ENCODE measurements around the gene TUBA3E. TPM values are rescaled to one million over a fixed set of nuclear protein-coding genes. Genes with fewer than 3 reads are reported as not detected.
"Not testable (repeated sequence)": the region's sequence is repeated elsewhere in the genome, so short reads cannot be mapped to it uniquely, and the experiment has no call there.

TUBA3E gene
- total RNA-seq, 2 experiments from 2014 or later, result not detected

DNA sequence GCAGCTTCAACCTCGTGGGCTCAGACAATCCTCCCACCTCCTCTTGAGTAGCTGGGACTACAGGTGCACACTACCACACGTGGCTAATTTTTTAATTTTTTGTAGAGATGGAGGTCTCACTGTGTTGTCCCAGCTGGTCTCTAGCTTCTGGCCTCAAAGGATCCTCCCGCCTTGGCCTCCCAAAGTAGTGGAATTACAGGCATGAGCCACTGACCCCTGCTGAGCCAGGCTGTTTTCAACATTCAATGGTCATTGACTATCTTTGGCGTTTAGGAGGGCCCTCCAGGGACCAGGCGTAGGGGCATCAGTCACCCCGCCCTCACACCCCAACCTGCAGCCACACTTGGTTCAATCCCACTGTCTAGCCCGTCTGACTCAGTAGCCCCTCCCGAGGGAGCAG lies 11.0 kb downstream of the TUBA3E start:
- Mint-ChIP-seq H3K9me3 (no peaks in the 10 kb centered on the region), H3K4me3 (no peak overlapping the region), H3K27me3 (no peaks in the 10 kb centered on the region), H3K4me1 (ENCODE audit: low read depth) (peaks cover 11% of the 10 kb centered on the region), H3K27ac (no peak overlapping the region), H3K36me3 (ENCODE audit: low read depth) (peaks cover 28% of the 10 kb centered on the region)
- no peak for DNase-seq
- no peak for ATAC-seq
- ChIA-PET CTCF (no interaction called here), POLR2A (interaction anchor here (1.2 kb wide), 1 partner anchor 1300 kb away, joined by 5 read pairs; no protein-coding TSS in a partner anchor)
- intact Hi-C loops (cut with micrococcal nuclease), result no loop called here
- TF ChIP-seq, protein P1, sequence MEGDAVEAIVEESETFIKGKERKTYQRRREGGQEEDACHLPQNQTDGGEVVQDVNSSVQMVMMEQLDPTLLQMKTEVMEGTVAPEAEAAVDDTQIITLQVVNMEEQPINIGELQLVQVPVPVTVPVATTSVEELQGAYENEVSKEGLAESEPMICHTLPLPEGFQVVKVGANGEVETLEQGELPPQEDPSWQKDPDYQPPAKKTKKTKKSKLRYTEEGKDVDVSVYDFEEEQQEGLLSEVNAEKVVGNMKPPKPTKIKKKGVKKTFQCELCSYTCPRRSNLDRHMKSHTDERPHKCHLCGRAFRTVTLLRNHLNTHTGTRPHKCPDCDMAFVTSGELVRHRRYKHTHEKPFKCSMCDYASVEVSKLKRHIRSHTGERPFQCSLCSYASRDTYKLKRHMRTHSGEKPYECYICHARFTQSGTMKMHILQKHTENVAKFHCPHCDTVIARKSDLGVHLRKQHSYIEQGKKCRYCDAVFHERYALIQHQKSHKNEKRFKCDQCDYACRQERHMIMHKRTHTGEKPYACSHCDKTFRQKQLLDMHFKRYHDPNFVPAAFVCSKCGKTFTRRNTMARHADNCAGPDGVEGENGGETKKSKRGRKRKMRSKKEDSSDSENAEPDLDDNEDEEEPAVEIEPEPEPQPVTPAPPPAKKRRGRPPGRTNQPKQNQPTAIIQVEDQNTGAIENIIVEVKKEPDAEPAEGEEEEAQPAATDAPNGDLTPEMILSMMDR (IDR thresholded peaks at IDR 0.05), result no peak

DNA sequence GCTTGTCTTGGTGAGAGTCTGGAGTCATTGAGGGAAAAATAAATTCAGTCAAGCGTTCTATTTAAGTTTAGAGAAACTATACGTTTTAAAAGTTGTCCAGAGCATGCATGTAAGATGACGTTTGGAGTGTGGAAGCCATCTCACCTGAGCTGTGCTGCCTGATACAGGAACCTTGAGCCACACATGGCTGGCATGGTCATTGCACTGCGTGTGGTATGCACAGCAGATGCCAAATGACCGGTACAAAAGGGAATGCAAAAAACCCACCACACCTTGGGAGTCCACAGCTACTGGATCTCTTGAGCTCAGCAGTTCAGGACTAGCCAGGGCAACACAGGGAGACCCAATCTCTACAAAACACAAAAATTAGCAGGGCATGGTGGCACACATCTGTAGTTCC lies 11.8 kb downstream of the TUBA3E start:
- Mint-ChIP-seq H3K4me3 (no peak overlapping the region), H3K27me3 (no peaks in the 10 kb centered on the region), H3K4me1 (ENCODE audit: low read depth) (peaks cover 10% of the 10 kb centered on the region), H3K36me3 (ENCODE audit: low read depth) (peaks cover 25% of the 10 kb centered on the region), H3K9me3 (no peaks in the 10 kb centered on the region), H3K27ac (peak overlapping the region; percentile 38)
- ChIA-PET POLR2A (interaction anchor here (1.1 to 1.6 kb wide), 2 partner anchors 1301 to 1303 kb away, joined by 3 to 4 read pairs; no protein-coding TSS in a partner anchor), CTCF (no interaction called here)
- DNase-seq (no peak), ATAC-seq (no peak)
- TF ChIP-seq, protein P1 (IDR thresholded peaks at IDR 0.05), result no peak
- intact Hi-C loops (cut with micrococcal nuclease), result no loop called here

DNA sequence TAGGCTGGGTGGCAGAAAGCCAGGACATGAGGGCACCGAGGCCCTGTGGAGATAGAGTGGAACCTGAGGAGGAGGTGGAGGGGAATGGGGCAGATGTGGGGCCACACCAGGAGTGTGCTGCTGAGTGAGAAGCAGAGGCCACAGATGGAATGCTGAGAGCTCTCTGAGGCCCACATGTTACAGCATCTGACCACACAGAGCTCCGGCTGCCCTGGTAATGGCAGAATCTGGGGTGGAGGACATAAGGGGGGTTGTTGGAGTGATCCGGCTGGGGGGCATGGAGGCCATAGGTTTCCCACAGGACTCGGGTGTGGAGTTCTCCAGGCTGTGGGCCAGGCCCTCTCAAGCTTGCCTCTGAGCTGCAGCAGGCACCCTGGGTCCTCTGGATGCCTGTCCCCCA lies 12.3 kb downstream of the TUBA3E start:
- TF ChIP-seq, protein P1 (IDR thresholded peaks at IDR 0.05), result no peak
- DNase-seq (no peak), ATAC-seq (no peak)
- Mint-ChIP-seq H3K27me3 (no peaks in the 10 kb centered on the region), H3K36me3 (ENCODE audit: low read depth) (peaks cover 26% of the 10 kb centered on the region), H3K27ac (no peak overlapping the region), H3K4me3 (no peak overlapping the region), H3K9me3 (no peaks in the 10 kb centered on the region), H3K4me1 (ENCODE audit: low read depth) (peaks cover 7% of the 10 kb centered on the region)
- intact Hi-C loops (cut with micrococcal nuclease), result no loop called here
- ChIA-PET POLR2A (interaction anchor here (1.1 to 1.6 kb wide), 2 partner anchors 1301 to 1303 kb away, joined by 3 to 4 read pairs; no protein-coding TSS in a partner anchor), CTCF (no interaction called here)

- Mint-ChIP-seq H3K27ac (no peak overlapping the region), H3K4me3 (no peak overlapping the region), H3K27me3 (no peaks in the 10 kb centered on the region), H3K9me3 (no peaks in the 10 kb centered on the region), H3K4me1 (ENCODE audit: low read depth) (peaks cover 7% of the 10 kb centered on the region), H3K36me3 (ENCODE audit: low read depth) (peaks cover 28% of the 10 kb centered on the region)
- TF ChIP-seq, protein P1 (IDR thresholded peaks at IDR 0.05), result no peak
- ChIA-PET POLR2A (interaction anchor here (1.6 kb wide), 1 partner anchor 1302 kb away, joined by 4 read pairs; no protein-coding TSS in a partner anchor), CTCF (no interaction called here)
- no peak for DNase-seq
- no peak for ATAC-seq
- intact Hi-C loops (cut with micrococcal nuclease), result no loop called here
These were observed 12.8 kb downstream of the TUBA3E start for GRCh38 chr2:130185436-130185835.

GRCh38 chr2:130183512-130184373 lies 14.5 kb downstream of the TUBA3E start:
- intact Hi-C loops (cut with micrococcal nuclease), result loop anchor here (5.0 kb wide), 1 partner anchor 154 kb away; no protein-coding TSS in a partner anchor
- H3K9me3 Mint-ChIP-seq, result no peaks in the 10 kb centered on the region
- TF ChIP-seq, protein P1 (IDR thresholded peaks at IDR 0.05), result no peak
- ChIA-PET CTCF (no interaction called here), POLR2A (interaction anchor here (1.2 to 3.3 kb wide), 2 partner anchors 158 to 1305 kb away, joined by 3 to 14 read pairs; partner anchors contain the start of gene IMP4)
- no peaks in the 10 kb centered on the region for H3K27me3 Mint-ChIP-seq
- H3K36me3 Mint-ChIP-seq (ENCODE audit: low read depth), result peaks cover 32% of the 10 kb centered on the region
- peak overlapping the region; percentile 88 for H3K27ac Mint-ChIP-seq
- H3K4me3 Mint-ChIP-seq, result peak overlapping the region; percentile 80
- no peak for ATAC-seq
- H3K4me1 Mint-ChIP-seq (ENCODE audit: low read depth), result peaks cover 10% of the 10 kb centered on the region
- DNase-seq, result no peak

DNA sequence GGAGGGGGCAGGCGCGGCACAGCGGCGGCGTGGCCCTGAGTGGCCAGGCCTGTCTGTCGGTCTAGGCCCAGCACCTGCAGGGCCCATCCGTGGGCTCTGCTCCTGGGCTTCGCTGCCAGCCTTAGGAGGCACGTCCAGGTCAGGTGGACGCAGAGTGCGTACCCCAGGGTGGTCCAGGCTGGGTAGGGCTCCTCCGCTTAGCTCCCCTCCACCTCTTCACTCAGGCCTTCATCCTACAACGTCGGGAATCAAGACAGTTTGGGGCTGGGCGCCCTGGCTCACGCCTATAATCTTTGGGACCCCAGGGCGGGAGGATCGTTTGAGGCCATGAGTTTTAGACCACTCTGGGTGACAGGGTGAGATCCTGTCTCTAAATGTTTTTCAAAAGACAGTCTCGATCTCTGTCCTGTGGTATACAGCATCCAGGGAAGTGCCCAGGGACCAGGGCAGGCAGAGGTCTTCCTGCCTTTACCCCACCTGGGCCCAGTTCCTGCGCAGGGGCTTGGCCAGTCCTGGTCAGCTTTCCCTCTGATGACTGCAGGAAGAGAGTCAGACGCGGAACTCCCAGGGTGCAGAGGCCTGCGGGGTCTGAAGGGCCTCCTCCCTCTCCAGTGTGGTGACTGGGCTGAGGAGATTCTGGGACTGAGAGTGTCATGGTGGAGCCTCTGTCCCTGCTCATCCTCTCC lies 15.3 kb downstream of the TUBA3E start:
- ATAC-seq, result not testable (repeated sequence)
- POLR2A ChIA-PET, result interaction anchor here (1.2 to 3.3 kb wide), 2 partner anchors 159 to 1306 kb away, joined by 3 to 14 read pairs; partner anchors contain the start of gene IMP4

More for the DNA sequence above, 15.3 kb downstream of the TUBA3E start:
- intact Hi-C loops (cut with micrococcal nuclease), result loop anchor here (5.0 kb wide), 1 partner anchor 154 kb away; no protein-coding TSS in a partner anchor
- CTCF ChIA-PET, result interaction anchor here (1.3 to 3.0 kb wide), 2 partner anchors 159 to 194 kb away, joined by 3 to 15 read pairs; partner anchors contain the start of gene IMP4
- H3K27ac Mint-ChIP-seq, result peak overlapping the region; percentile 88
- peak overlapping the region; percentile 80 for H3K4me3 Mint-ChIP-seq
- not testable (repeated sequence) for DNase-seq, H3K27me3 Mint-ChIP-seq, H3K9me3 Mint-ChIP-seq
- H3K36me3 Mint-ChIP-seq (ENCODE audit: low read depth), result peaks cover 32% of the 10 kb centered on the region
- peaks cover 13% of the 10 kb centered on the region for H3K4me1 Mint-ChIP-seq (ENCODE audit: low read depth)
